GM12801 (cell line): Measurements from ENCODE around the gene TMEM44.

Experiments used
- TF ChIP-seq, protein P1 (sequence below): IDR thresholded peaks from one replicate; pipeline ENCODE4 v1.5.1; 2011; ENCODE audit warnings: control low read depth; ENCODE audit not compliant: insufficient read length; ENCODE audit errors: extremely low read depth

TMEM44 gene

DNA sequence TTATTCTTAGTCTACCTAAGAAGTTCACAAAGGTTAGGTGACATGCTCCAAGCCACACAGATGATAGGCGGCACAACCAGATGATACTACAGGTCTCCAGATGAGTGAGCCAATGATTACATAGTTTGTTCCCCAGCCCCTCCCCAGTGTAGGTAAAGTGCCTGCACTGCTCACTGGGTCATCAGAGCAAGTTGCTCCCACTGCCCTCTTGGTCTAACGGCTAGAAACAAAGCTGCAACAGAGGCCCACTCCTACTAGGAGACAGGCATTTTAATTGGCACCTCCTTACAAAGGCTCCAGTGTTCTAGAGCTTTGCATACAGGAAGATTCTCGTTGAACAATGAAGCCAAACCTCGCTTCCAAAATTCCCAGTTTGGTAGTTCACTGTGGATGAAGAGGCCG, 47.3 kb downstream of the TMEM44 start:
- TF ChIP-seq, protein P1, sequence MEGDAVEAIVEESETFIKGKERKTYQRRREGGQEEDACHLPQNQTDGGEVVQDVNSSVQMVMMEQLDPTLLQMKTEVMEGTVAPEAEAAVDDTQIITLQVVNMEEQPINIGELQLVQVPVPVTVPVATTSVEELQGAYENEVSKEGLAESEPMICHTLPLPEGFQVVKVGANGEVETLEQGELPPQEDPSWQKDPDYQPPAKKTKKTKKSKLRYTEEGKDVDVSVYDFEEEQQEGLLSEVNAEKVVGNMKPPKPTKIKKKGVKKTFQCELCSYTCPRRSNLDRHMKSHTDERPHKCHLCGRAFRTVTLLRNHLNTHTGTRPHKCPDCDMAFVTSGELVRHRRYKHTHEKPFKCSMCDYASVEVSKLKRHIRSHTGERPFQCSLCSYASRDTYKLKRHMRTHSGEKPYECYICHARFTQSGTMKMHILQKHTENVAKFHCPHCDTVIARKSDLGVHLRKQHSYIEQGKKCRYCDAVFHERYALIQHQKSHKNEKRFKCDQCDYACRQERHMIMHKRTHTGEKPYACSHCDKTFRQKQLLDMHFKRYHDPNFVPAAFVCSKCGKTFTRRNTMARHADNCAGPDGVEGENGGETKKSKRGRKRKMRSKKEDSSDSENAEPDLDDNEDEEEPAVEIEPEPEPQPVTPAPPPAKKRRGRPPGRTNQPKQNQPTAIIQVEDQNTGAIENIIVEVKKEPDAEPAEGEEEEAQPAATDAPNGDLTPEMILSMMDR = no peak

GRCh38 chr3:194584866-194585265, 48.4 kb downstream of the TMEM44 start:
- TF ChIP-seq, protein P1 = no peak

DNA sequence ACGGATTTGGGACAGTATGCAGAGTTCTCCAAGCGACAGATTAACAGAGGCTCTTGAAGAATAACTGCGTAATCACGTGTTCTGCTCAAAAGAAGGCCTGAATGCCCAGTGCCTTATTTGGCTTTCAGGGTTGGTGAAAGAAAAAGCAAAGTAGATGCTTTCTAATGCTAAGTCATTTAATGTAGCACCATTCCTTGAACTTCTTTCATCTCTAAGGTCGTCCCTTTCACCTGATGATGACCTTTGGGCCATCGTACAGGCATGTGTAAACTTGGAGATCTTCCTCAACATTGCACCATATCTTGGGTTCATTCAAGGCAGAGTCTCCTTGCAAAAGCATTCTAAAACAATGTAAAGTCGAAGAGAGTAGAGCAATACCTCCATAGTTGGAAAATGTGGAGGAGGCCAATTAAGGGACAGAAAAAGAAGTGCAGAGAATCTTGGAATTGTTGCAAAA, 48.9 kb downstream of the TMEM44 start:
- TF ChIP-seq, protein P1 = no peak

- TF ChIP-seq, protein P1 = no peak
These were observed 50.9 kb downstream of the TMEM44 start for GRCh38 chr3:194582196-194582905.

GRCh38 chr3:194579091-194579606, 54.1 kb downstream of the TMEM44 start:
- TF ChIP-seq, protein P1 = no peak

GRCh38 chr3:194577986-194578905, 55.0 kb downstream of the TMEM44 start:
- TF ChIP-seq, protein P1 = no peak
